ENCODE measurements around the gene DNAJC1.

Gene DNAJC1

DNA sequence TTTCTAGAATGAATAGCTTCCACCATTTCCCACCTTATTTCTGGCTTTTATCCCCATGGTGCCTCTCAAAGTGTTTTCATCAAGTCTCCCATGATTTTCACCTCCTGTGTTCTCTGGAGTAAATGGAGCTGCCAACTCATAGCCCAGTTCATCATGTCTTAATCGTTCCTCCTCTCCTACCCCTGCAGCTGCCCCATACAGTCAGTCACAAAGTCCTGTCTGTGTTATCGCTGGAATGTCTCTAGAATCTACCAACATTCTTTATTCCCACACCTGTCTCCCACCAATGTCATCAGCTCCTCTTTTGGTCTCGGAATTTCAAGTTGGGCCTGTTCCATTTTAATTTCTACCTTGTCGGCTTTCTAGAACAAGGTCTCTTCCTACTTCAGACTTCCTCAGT, 290.6 kb downstream of the DNAJC1 start:
- Histone ChIP-seq H3F3A (ENCODE audit: control insufficient read depth, insufficient read depth) (peaks cover 3% of the 10 kb centered on the region; the same call in 1 of the 2 replicates), H3K4me1 (ENCODE audit: control insufficient read depth, low read length) (peaks cover 10% of the 10 kb centered on the region), H3K79me2 (ENCODE audit: control insufficient read depth, low read length) (peaks cover 17% of the 10 kb centered on the region), H3K4me3 (ENCODE audit: low read length) (no peak overlapping the region), H3K27me3 (ENCODE audit: control insufficient read depth, low read length) (no peaks in the 10 kb centered on the region), H3K9me3 (ENCODE audit: control insufficient read depth, insufficient read depth, low read length) (no peaks in the 10 kb centered on the region), H3K36me3 (ENCODE audit: control insufficient read depth, low read length) (peaks cover 46% of the 10 kb centered on the region), H3K27ac (ENCODE audit: low read depth, low read length) (no peak overlapping the region), H3K4me2 (ENCODE audit: low read length) (no peak overlapping the region), H3K9me2 (replicated peaks; ENCODE audit: control insufficient read depth, low read length) (no peaks in the 10 kb centered on the region), H4K20me1 (ENCODE audit: control insufficient read depth, insufficient read depth, low read depth, low read length) (no peaks in the 10 kb centered on the region; the same call in 1 of the 2 replicates)
- TF ChIP-seq, protein P1, sequence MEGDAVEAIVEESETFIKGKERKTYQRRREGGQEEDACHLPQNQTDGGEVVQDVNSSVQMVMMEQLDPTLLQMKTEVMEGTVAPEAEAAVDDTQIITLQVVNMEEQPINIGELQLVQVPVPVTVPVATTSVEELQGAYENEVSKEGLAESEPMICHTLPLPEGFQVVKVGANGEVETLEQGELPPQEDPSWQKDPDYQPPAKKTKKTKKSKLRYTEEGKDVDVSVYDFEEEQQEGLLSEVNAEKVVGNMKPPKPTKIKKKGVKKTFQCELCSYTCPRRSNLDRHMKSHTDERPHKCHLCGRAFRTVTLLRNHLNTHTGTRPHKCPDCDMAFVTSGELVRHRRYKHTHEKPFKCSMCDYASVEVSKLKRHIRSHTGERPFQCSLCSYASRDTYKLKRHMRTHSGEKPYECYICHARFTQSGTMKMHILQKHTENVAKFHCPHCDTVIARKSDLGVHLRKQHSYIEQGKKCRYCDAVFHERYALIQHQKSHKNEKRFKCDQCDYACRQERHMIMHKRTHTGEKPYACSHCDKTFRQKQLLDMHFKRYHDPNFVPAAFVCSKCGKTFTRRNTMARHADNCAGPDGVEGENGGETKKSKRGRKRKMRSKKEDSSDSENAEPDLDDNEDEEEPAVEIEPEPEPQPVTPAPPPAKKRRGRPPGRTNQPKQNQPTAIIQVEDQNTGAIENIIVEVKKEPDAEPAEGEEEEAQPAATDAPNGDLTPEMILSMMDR (IDR thresholded peaks at IDR 0.05; ENCODE audit: low read depth, low read length, poor library complexity, severe bottlenecking) = no peak
- TF ChIP-seq EZH2phosphoT487 (IDR thresholded peaks at IDR 0.05; ENCODE audit: borderline replicate concordance, low read length) = no peak

DNA sequence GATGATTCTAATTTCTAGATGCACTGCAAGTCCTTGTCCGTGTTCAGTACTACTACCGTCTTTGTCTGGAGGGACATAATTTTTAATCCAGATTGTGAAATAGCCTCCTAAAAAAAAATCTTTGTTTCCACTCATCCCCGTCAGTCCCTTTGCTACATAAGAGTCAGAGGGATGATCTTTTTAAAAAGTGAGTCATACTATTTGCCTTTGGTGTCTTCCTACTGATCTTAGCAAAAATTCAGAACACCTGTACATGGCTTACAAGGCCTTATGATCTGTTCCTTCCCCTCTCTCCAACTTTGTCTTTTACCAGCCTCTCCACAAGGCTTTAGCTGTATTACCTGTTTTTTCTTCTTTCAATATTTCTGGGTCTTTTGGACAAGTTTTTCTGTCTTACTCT, 296.0 kb downstream of the DNAJC1 start:
- peaks cover 4% of the 10 kb centered on the region; the same call in 1 of the 2 replicates for H3F3A ChIP-seq (ENCODE audit: control insufficient read depth, insufficient read depth)
- H3K4me2 ChIP-seq (ENCODE audit: low read length) = no peak overlapping the region
- H3K9me3 ChIP-seq (ENCODE audit: control insufficient read depth, insufficient read depth, low read length) = no peaks in the 10 kb centered on the region
- H3K27me3 ChIP-seq (ENCODE audit: control insufficient read depth, low read length) = no peaks in the 10 kb centered on the region
- H3K4me1 ChIP-seq (ENCODE audit: control insufficient read depth, low read length) = peaks cover 21% of the 10 kb centered on the region
- no peaks in the 10 kb centered on the region for H3K9me2 ChIP-seq (replicated peaks; ENCODE audit: control insufficient read depth, low read length)
- peaks cover 18% of the 10 kb centered on the region for H4K20me1 ChIP-seq (ENCODE audit: control insufficient read depth, insufficient read depth, low read depth, low read length)
- peaks cover 29% of the 10 kb centered on the region for H3K36me3 ChIP-seq (ENCODE audit: control insufficient read depth, low read length)
- peaks cover 53% of the 10 kb centered on the region for H3K79me2 ChIP-seq (ENCODE audit: control insufficient read depth, low read length)
- H3K27ac ChIP-seq (ENCODE audit: low read depth, low read length) = no peak overlapping the region
- H3K4me3 ChIP-seq (ENCODE audit: low read length) = no peak overlapping the region
- TF ChIP-seq, protein P1 (IDR thresholded peaks at IDR 0.05; ENCODE audit: low read depth, low read length, poor library complexity, severe bottlenecking) = no peak
- no peak for TF ChIP-seq EZH2phosphoT487 (IDR thresholded peaks at IDR 0.05; ENCODE audit: borderline replicate concordance, low read length)
